ENCODE measurements around the gene PLCH2. TPM values are rescaled to one million over a fixed set of nuclear protein-coding genes. Genes with fewer than 3 reads are reported as not detected.

The PLCH2 gene
- total RNA-seq, 1 donor from 2014 or later, result 30.7 TPM

- no peaks in the 10 kb centered on the region for H3K9me3 ChIP-seq
- no peaks in the 10 kb centered on the region for H3K36me3 ChIP-seq
- no peaks in the 10 kb centered on the region for H3K27me3 ChIP-seq
- H3K4me1 ChIP-seq, result peaks cover 12% of the 10 kb centered on the region
- no peak overlapping the region for H3K4me3 ChIP-seq
- no peak for DNase-seq (ENCODE audit: extremely low spot score in 2 of 2)
- TF ChIP-seq POLR2AphosphoS5 (IDR thresholded peaks at IDR 0.05; ENCODE audit: insufficient read depth in 1 of 2, low read depth in 1 of 2) (no peak), CTCF (IDR thresholded peaks at IDR 0.05) (no peak), POLR2A (IDR thresholded peaks at IDR 0.05) (no peak)
- intact Hi-C loops (cut with DNase I), result no loop called here
- no peak overlapping the region for H3K27ac ChIP-seq
These were observed 7.5 kb upstream of the PLCH2 start for GRCh38 chr1:2468540-2468939.

DNA sequence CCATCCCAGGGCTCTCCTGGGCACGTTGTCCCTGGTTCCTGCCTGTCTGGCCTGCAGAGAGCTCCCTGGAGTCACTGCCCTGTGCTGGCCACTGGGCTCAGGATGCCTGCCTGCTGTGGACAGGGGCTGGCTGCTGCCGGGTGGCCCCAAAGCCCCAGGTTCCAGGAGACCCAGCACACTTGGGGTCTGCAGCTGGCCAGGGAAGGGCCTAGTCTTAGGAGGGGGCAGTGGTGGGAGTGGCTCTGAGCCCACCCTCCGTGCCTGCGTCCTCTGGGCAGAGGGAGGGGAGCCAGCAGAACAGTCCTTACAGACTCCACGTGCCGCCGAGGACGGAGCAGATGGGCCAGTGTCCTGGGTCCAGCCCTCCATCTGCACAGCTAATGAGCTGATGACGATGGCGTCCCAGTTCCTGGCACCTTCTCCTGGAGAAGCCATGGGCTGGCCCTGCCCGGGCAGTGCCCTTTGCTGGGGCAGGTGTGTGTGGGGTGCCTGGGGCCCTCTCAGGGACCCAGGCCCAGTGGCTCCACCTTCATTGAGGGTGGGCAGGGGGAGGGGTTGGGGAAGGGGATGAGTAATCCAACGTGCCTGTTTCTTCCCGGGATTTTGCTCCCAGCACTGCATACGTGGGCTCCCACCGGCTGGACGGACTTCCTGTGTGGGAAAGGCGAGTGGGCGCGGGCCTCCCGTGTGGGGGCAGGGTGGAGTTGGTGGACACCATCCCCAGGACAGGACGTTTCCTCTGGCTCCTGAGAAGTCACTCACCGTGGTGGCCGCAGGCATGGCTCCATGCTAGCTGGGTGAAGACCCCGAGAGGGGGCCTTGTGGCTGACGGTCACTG lies 6.8 kb upstream of the PLCH2 start:
- no peaks in the 10 kb centered on the region for H3K36me3 ChIP-seq
- H3K27ac ChIP-seq, result no peak overlapping the region
- H3K4me1 ChIP-seq, result peaks cover 12% of the 10 kb centered on the region
- no peaks in the 10 kb centered on the region for H3K9me3 ChIP-seq
- DNase-seq (ENCODE audit: extremely low spot score in 2 of 2), result no peak
- no peaks in the 10 kb centered on the region for H3K27me3 ChIP-seq
- H3K4me3 ChIP-seq, result no peak overlapping the region
- no peak for TF ChIP-seq POLR2A (IDR thresholded peaks at IDR 0.05)
- no peak for TF ChIP-seq POLR2AphosphoS5 (IDR thresholded peaks at IDR 0.05; ENCODE audit: insufficient read depth in 1 of 2, low read depth in 1 of 2)
- no peak for TF ChIP-seq CTCF (IDR thresholded peaks at IDR 0.05)
- intact Hi-C loops (cut with DNase I), result no loop called here

DNA sequence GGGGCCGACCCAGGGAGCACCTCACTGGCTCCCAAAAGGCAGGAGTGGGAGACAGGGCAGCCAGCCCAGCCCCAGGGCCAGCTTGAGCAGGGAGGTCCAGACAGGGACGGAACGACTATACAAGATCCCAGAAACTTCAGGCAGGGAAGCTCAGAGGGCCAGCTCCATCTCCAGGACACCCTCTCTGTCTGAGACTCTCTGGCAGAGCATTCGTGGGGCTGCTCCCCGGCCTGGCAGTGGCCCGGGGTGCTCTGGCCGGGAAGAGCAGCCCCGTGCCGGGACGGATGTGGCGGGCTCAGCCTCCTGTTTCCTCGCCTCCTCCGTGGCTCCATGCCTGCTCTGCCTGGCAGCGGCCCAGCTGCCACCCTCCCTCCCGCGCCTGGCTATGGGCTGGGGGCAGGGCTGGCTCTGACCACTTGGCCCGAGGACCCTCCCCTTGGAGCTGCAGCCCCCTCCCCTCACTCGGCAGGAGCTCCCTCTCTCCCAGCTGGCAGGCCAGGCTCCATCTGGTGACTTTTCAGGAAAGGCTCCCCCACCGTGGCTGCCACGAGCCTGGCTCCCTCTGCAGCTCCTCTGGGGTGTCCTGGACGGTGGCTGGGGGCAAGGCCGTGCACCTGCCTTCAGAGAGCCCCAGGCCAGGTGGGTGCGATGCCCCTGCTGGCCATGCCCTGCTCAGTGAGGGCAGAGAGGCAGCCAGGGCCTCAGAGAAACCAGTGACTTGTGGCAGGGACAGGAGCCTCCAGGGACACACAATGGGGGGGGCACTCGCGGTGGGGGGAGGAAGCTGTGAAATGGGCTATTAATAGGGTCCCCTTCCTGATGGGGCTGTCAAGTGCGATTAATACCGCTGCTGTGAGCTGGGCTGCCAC lies 5.6 kb upstream of the PLCH2 start:
- no peak for TF ChIP-seq POLR2AphosphoS5 (IDR thresholded peaks at IDR 0.05; ENCODE audit: insufficient read depth in 1 of 2, low read depth in 1 of 2)
- no peak for TF ChIP-seq CTCF (IDR thresholded peaks at IDR 0.05)
- intact Hi-C loops (cut with DNase I), result no loop called here
- H3K9me3 ChIP-seq, result no peaks in the 10 kb centered on the region
- H3K27me3 ChIP-seq, result no peaks in the 10 kb centered on the region
- H3K36me3 ChIP-seq, result no peaks in the 10 kb centered on the region
- H3K4me3 ChIP-seq, result no peak overlapping the region
- peaks cover 7% of the 10 kb centered on the region for H3K4me1 ChIP-seq
- DNase-seq (ENCODE audit: extremely low spot score in 2 of 2), result no peak
- H3K27ac ChIP-seq, result no peak overlapping the region

- H3K27me3 ChIP-seq, result no peaks in the 10 kb centered on the region
These were observed 5.0 kb upstream of the PLCH2 start for GRCh38 chr1:2471159-2471471.

More at GRCh38 chr1:2471159-2471471, 5.0 kb upstream of the PLCH2 start:
- TF ChIP-seq POLR2AphosphoS5 (IDR thresholded peaks at IDR 0.05; ENCODE audit: insufficient read depth in 1 of 2, low read depth in 1 of 2), result no peak
- TF ChIP-seq CTCF (IDR thresholded peaks at IDR 0.05), result no peak
- no peak for TF ChIP-seq POLR2A (IDR thresholded peaks at IDR 0.05)
- DNase-seq (ENCODE audit: extremely low spot score in 2 of 2), result no peak
- no peak overlapping the region for H3K4me3 ChIP-seq
- H3K27ac ChIP-seq, result no peak overlapping the region
- peaks cover 7% of the 10 kb centered on the region for H3K4me1 ChIP-seq
- no peaks in the 10 kb centered on the region for H3K36me3 ChIP-seq
- H3K9me3 ChIP-seq, result no peaks in the 10 kb centered on the region
- intact Hi-C loops (cut with DNase I), result no loop called here
